Motor neuron (in vitro differentiated cells): ENCODE results near the gene RORC. TPM values are rescaled to one million over a fixed set of nuclear protein-coding genes. Genes with fewer than 3 reads are reported as not detected.

ENCODE experiments used
- ATAC-seq, 8 experiments: fragments of 200-7000 bp; cut with Tn5 transposase; replicated peaks in 6 of 8; 2 replicates each; pipeline ENCODE4 v1.8.0; 2021; ENCODE audit warnings: mild to moderate bottlenecking in 8 of 8, moderate library complexity in 8 of 8
- H3K27ac ChIP-seq, 2 donors: fragments of 250-450 bp; sonication (Bioruptor Pico); 2 replicates each; pipeline ENCODE4 v1.9.0; 2021; ENCODE audit warnings: antibody characterized with exemption in 2 of 2, mild to moderate bottlenecking in 2 of 2, moderate library complexity in 1 of 2
- H3K4me1 ChIP-seq, 2 donors: fragments of 250-450 bp; sonication (Bioruptor Pico); replicated peaks in 1 of 2; 2 replicates each; pipeline ENCODE4 v1.6.1; 2021; ENCODE audit warnings: antibody characterized with exemption in 2 of 2, mild to moderate bottlenecking in 2 of 2, moderate library complexity in 1 of 2
- H3K4me3 ChIP-seq, 5 donors: fragments of 250-450 bp; sonication (Bioruptor Pico); 2 replicates each; pipeline ENCODE4 v1.9.0; 2021; ENCODE audit warnings: antibody characterized with exemption in 5 of 5, mild to moderate bottlenecking in 5 of 5, moderate library complexity in 4 of 5
- WGBS, 10 experiments: fragments of 450-650 bp; shearing (Covaris generic); methylation state at CpG; one replicate each; pipeline ENCODE4 v1.0.0; 2022; 5-methylcytosine and 5-hydroxymethylcytosine counted together
- in situ Hi-C, 9 experiments: fragments of 400-800 bp; cut with MboI; loops; one replicate each; pipeline ENCODE4 v1.15.0; 2021; ENCODE audit warnings: low sequenced_read_pairs in 9 of 9, low pct_unique_long_range_greater_than_20kb in 2 of 9; ENCODE audit not compliant: unreplicated experiment in 9 of 9
- total RNA-seq, 8 experiments: library from RNA; unstranded; fragments of 300-600 nt; gene quantifications; 2 replicates each; pipeline versions ENCODE4 v1.2.3 to v1.2.4, GENCODE V29; 2022

The RORC gene
- total RNA-seq, 8 experiments from 2014 or later = 0.05 to 1.0 (median 0.23) TPM; not detected in 1

DNA sequence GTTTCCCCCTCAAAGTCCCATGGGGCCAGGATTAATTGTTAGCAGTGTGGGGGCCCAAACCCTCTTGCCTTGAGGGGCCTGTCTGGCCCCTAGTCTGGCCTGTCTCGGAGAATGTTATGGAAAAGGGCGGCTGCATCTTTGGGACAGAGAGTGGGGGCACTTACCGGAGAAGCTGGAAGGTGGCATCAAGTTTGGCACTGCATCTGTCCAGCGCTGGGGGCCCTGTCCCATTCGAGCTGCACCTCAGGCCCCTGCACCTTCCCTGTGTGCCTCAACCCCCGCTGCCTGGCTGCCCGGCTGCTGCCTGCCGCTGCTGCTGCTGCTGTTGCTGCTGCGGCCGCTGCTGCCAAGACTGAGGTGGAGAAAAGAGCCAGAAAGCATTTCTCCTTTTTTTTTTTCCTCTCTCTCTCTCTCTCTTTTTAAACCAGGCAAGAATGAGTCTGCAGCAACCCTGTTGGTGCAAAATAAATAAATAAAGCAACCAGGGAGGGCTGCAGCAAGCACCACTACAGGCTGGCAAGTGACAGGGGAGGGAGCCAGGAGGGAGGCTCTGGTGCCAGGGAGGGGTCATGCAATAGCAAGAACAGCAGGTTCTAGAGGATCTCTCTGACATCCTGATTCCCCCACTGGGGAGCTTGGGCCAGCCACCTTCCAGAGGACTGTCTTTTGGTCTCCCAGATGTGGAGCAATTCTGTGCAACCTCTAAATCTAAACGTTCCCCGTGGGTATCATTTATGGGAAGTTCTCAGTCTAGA, 26.4 kb downstream of the RORC start, which contains the start of gene LINGO4:
TSS of gene LINGO4 (minus strand) at position 354 of the 755 bp plus-strand sequence. CDS start 2,715 bp downstream, outside the sequence.
- Histone ChIP-seq H3K4me1 (peaks cover 0 to 6% of the 10 kb centered on the region in 2 donors), H3K4me3 (no peak within 1 kb of the TSS), H3K27ac (no peak within 1 kb of the TSS)
- in situ Hi-C loops = no loop called here
- 20 to 92% (median 55%) methylated on average over 2 to 10 of the region's 12 CpGs; no CpG with 5 or more reads in 2 of the 10 experiments for WGBS, 10 experiments
- ATAC-seq = peak in 2 of 8 experiments; percentile 24 to 40

- WGBS, 10 experiments = 83 to 93% (median 90%) methylated on average over 1 to 3 of the region's 3 CpGs; no CpG with 5 or more reads in 7 of the 10 experiments
- H3K4me1 ChIP-seq = peaks cover 0 to 1% of the 10 kb centered on the region in 2 donors
- no peak for ATAC-seq
- H3K4me3 ChIP-seq = no peak overlapping the region
- no peak overlapping the region for H3K27ac ChIP-seq
- in situ Hi-C loops = no loop called here
Observed at GRCh38 chr1:151803915-151804314, 27.7 kb downstream of the RORC start.

DNA sequence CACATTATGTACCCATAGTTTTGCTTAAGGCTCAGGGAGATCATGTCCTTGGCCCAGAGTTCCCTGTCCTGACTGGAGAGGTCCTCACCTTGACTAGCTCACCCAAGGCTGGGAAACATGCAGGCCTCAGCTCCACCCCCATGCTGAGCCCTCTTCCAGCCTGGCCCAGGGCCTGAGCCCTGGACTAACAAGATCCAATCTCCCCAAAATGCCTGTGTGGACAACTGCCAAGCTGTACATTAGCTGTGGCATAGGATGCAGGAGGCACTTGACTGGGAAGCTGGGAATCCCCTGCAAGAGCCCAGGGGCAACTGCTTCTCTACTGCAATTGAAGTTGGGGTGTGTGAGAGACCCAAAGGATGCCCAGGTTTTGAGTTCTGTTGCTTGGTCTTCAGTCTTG, 28.4 kb downstream of the RORC start:
- Histone ChIP-seq H3K27ac (no peak overlapping the region), H3K4me1 (peaks cover 0 to 4% of the 10 kb centered on the region in 2 donors), H3K4me3 (no peak overlapping the region)
- in situ Hi-C loops = no loop called here
- no peak for ATAC-seq

- 60 to 100% (median 81%) methylated on average over 1 to 3 of the region's 5 CpGs; no CpG with 5 or more reads in 5 of the 10 experiments for WGBS, 10 experiments
- no peak for ATAC-seq
- no peak overlapping the region for H3K27ac ChIP-seq
- in situ Hi-C loops = no loop called here
- H3K4me1 ChIP-seq = peaks cover 0 to 4% of the 10 kb centered on the region in 2 donors
- H3K4me3 ChIP-seq = no peak overlapping the region
Observed at GRCh38 chr1:151802372-151802771, 29.2 kb downstream of the RORC start.

DNA sequence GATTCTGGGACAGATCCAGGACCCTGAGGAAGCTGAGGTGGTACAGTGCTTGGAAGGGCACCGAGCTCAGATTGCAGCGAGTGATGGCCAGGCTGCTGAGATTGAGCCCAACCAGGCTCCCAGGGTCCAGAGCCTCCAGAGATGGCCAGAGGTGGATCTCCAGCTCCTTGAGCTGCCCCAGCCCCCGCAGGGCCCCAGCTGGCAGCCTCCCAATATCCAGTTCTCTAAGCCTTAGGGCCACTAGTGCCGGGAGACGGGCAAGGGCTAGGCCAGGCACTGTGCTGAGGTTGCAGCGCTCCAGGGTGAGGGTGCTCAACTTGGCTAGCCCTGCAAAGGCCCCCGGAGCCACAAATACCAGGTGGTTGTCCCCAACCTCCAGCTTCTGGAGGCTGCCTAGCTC, 29.8 kb downstream of the RORC start:
- 81 to 100% (median 93%) methylated on average over 2 of the region's 7 CpGs; no CpG with 5 or more reads in 7 of the 10 experiments for WGBS, 10 experiments
- Histone ChIP-seq H3K4me1 (peaks cover 0 to 4% of the 10 kb centered on the region in 2 donors), H3K4me3 (no peak overlapping the region), H3K27ac (no peak overlapping the region)
- in situ Hi-C loops = no loop called here
- ATAC-seq = no peak

DNA sequence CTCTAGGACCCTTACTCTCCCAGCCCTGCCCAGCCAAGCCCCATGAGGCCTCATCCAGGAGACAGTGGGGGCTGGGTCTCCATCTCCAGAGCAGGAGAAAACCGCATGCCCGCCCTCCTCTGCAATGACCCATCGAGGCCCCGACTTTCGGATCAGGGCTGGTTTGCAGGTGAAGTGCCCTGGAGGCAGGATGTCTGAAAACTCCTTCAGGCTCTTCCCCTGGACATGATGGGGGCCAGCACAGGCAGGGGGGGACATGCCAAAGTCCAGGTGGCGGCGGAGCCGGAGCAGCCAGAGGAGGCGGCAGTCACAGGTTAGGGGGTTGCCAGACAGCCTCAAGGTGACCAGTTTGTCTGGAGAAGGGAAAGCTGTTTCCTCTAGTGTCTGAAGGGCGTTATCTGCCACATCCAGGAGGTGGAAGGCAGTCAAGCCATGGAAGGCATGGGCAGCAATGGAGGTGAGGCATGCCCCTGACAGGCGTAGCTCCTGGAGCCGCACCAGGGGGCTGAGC, 30.2 kb downstream of the RORC start:
- H3K4me3 ChIP-seq = no peak overlapping the region
- no peak for ATAC-seq
- WGBS, 10 experiments = 86 to 100% (median 87%) methylated on average over 6 to 9 of the region's 12 CpGs; no CpG with 5 or more reads in 7 of the 10 experiments
- in situ Hi-C loops = no loop called here
- H3K27ac ChIP-seq = no peak overlapping the region
- peaks cover 0 to 4% of the 10 kb centered on the region in 2 donors for H3K4me1 ChIP-seq

DNA sequence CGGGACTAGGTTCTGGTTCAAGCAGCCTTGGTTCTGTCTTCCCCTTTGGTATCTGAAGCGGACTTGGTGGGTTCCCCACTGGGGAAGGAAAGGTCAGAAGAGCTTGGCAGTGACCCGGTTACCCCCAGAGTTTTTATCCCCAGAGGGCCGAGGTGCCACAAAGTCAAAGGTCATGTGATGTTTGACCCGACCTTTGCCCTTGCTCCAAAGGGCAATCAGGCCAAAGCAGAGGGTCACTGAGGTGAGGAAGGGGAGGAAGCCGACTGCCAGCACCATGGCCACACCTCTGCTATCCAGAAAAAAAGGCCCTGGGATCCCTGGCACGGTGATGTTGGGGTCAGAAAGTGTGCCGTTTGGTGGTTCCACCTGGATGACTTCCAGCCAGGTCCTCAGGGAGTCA, 30.8 kb downstream of the RORC start:
- ATAC-seq = no peak
- in situ Hi-C loops = no loop called here
- H3K27ac ChIP-seq = no peak overlapping the region
- WGBS, 10 experiments = 8 to 100% (median 80%) methylated on average over 2 to 6 of the region's 8 CpGs; no CpG with 5 or more reads in 3 of the 10 experiments
- no peak overlapping the region for H3K4me3 ChIP-seq
- peaks cover 0 to 4% of the 10 kb centered on the region in 2 donors for H3K4me1 ChIP-seq

GRCh38 chr1:151799179-151800022, 32.2 kb downstream of the RORC start:
- peak; percentile 66 to 99 (median 98) for ATAC-seq
- in situ Hi-C loops = no loop called here
- H3K27ac ChIP-seq = no peak overlapping the region
- peaks cover 0 to 4% of the 10 kb centered on the region in 2 donors for H3K4me1 ChIP-seq
- 0 to 69% (median 30%) methylated on average over 1 to 7 of the region's 9 CpGs; no CpG with 5 or more reads in 2 of the 10 experiments for WGBS, 10 experiments
- H3K4me3 ChIP-seq = peak overlapping the region in 2 of 5 donors; percentile 17 to 22

GRCh38 chr1:151798571-151798970, 33.0 kb downstream of the RORC start:
- ATAC-seq = no peak
- Histone ChIP-seq H3K27ac (no peak overlapping the region), H3K4me3 (no peak overlapping the region), H3K4me1 (peaks cover 0 to 4% of the 10 kb centered on the region in 2 donors)
- 0 to 100% (median 81%) methylated on average over 1 to 4 of the region's 5 CpGs; no CpG with 5 or more reads in 1 of the 10 experiments for WGBS, 10 experiments
- in situ Hi-C loops = no loop called here

DNA sequence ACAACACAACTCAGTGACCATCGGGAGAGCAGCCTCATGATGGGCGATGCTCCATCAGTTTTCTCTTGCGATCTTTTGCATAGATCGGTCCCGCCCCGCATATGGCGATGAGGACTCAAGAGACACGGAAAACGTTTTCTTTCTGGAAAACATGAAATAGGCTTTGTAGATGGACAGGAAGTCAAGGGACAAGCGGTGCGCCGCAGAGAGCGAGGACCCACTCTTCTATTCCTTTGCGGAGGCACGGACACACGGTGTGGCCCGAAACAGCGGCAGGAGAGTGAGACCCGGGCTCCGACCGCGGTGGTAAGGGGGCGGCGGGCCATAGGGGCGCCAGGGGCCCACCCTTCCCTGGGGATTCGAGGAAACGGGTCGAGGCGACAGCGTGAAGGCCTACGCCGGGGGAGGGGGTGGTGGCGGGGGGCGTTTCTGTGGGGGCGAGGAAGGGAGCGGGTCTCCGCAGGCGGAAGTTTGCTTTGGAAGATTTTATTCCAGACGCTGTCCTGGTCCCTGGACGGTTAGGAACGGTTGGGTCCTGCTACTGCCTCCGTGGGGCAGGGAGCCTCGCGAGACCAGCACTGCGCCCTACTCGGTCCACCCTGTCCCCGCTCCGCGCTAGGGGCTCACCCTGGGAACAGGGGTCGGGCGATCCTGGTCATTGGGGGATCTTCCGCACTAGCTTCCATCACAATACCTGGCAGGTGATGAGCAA, 40.5 kb downstream of the RORC start:
- H3K27ac ChIP-seq = peak overlapping the region; percentile 63 to 86
- peak in 6 of 8 experiments; percentile 2 to 17 (median 2) for ATAC-seq

DNA sequence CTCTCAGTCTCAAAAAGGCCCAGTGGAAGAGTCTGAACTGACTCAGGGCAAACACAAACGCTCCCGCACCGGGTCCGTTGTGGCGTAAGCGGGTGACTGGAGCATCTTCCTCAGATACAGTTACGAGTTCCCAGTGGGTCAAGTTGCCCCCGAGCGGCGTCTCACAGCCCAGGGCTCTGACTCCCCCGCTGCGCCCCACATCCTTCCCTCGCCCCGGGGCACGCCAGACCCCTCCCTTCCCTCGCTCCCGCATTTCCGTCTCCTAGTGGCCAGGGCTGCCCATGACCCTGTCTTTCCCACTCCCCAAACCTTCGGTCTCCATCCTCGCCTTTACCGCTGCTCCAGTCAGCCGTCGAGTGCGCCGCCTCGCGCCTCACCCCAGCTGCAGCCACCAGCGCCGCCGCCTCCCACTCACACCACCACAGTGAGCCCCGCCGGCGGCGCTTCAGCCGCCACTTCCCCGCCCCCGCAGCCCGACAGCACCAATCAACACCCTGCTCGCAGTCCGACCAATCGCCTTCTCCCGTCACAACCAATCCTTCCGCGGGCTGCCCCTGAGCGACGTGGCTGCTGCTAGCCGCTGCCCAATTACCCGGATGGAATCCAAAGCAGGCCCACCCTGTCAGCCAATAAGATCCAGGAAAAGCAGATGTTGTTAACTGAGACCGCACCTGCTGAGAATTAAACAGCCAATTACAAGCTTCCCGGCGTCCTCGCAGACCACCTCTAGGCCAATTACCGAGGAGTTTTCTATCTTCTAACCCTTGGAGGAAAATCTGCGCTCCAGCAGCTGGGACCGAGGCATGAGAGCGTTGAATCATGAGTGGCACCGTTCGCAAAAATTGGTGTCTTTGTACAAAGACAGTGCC, 41.3 kb downstream of the RORC start, which contains the start of gene TDRKH:
TSS of gene TDRKH (minus strand) at position 430 of the 869 bp plus-strand sequence. CDS start 7,478 bp downstream, outside the sequence.
- in situ Hi-C loops = no loop called here
- peak within 1 kb of the TSS; percentile 62 to 86 (median 65) for H3K4me3 ChIP-seq
- ATAC-seq = peak; percentile 95 to 97 (median 96)
- H3K4me1 ChIP-seq = peaks cover 0 to 11% of the 10 kb centered on the region in 2 donors
- WGBS, 10 experiments = 0 to 3% (median 1%) methylated on average over 2 to 33 of the region's 58 CpGs; no CpG with 5 or more reads in 1 of the 10 experiments
- peak within 1 kb of the TSS; percentile 63 to 86 for H3K27ac ChIP-seq

More for the DNA sequence above, 40.5 kb downstream of the RORC start:
- WGBS, 10 experiments = 0 to 9% (median 4%) methylated on average over 1 to 20 of the region's 52 CpGs; no CpG with 5 or more reads in 3 of the 10 experiments
- H3K4me3 ChIP-seq = peak overlapping the region; percentile 48 to 86 (median 65)
- in situ Hi-C loops = no loop called here
- peaks cover 0 to 11% of the 10 kb centered on the region in 2 donors for H3K4me1 ChIP-seq
